Mesothelial cell of epicardium (in vitro differentiated cells): Measurements from ENCODE around the gene ZDHHC8. TPM values are rescaled to one million over a fixed set of nuclear protein-coding genes. Genes with fewer than 3 reads are reported as not detected.

ENCODE experiments used
- DNase-seq, 2 experiments: peaks; one replicate each; pipeline ENCODE4 v3.0.0; 2021; ENCODE audit warnings: low spot score in 2 of 2; ENCODE audit not compliant: unreplicated experiment in 2 of 2
- H3K27ac Mint-ChIP-seq: 2 replicates; pipeline ENCODE4 v1.8.0; 2021; ENCODE audit warnings: mixed read lengths
- H3K27me3 Mint-ChIP-seq: 2 replicates; pipeline ENCODE4 v1.8.0; 2021; ENCODE audit warnings: low read depth, mixed read lengths
- H3K36me3 Mint-ChIP-seq: 2 replicates; pipeline ENCODE4 v1.8.0; 2021; ENCODE audit warnings: mixed read lengths
- H3K4me1 Mint-ChIP-seq: 2 replicates; pipeline ENCODE4 v1.8.0; 2021; ENCODE audit warnings: mixed read lengths
- H3K4me3 Mint-ChIP-seq: 2 replicates; pipeline ENCODE4 v1.8.0; 2021; ENCODE audit warnings: mild to moderate bottlenecking, moderate library complexity, mixed read lengths
- H3K9me3 Mint-ChIP-seq: 2 replicates; pipeline ENCODE4 v1.8.0; 2021; ENCODE audit warnings: mixed read lengths
- total RNA-seq: library from RNA; stranded (reverse); gene quantifications from 3 replicates; pipeline ENCODE4 v1.2.1, GENCODE V29; 2021
- TF ChIP-seq, protein P1 (sequence below): fragments of 200-600 bp; sonication (generic); IDR thresholded peaks from one replicate; pipeline ENCODE4 v1.5.0; 2021; ENCODE audit warnings: antibody characterized with exemption; ENCODE audit not compliant: unreplicated experiment

Gene ZDHHC8
- total RNA-seq, 1 donor from 2014 or later = 86.2 TPM

DNA sequence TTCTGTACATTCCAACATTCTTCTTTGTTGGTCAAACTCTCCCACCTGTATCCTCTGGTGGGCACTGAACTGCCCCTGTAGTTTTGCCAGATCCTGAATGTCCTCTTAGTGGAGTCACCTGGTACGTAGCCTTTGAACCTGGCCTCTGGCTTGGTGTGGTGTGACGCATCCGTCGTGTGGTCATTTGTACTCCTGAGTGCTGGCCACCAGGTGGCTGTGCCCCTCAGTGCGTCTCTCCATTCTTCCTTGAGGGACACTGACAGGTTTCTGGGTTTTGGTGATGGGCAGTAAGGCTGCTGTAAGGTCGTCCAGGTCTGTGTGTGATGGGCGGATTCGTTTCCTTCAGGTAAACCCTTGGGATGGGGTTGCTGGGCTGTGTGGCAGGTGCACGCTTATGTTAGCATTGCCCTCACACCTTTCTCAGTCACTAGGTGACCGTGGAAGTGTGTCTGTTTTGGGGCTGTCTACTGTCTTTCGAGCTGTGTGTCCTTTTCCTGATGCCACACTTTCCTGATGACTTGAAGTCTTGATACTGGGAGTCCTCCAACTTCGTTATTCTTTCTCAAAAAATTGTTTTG, 29.3 kb upstream of the ZDHHC8 start:
- DNase-seq = no peak
- Mint-ChIP-seq H3K27ac (no peak overlapping the region), H3K9me3 (peaks cover 3% of the 10 kb centered on the region), H3K36me3 (peaks cover 27% of the 10 kb centered on the region), H3K27me3 (no peaks in the 10 kb centered on the region), H3K4me3 (no peak overlapping the region), H3K4me1 (no peaks in the 10 kb centered on the region)
- TF ChIP-seq, protein P1, sequence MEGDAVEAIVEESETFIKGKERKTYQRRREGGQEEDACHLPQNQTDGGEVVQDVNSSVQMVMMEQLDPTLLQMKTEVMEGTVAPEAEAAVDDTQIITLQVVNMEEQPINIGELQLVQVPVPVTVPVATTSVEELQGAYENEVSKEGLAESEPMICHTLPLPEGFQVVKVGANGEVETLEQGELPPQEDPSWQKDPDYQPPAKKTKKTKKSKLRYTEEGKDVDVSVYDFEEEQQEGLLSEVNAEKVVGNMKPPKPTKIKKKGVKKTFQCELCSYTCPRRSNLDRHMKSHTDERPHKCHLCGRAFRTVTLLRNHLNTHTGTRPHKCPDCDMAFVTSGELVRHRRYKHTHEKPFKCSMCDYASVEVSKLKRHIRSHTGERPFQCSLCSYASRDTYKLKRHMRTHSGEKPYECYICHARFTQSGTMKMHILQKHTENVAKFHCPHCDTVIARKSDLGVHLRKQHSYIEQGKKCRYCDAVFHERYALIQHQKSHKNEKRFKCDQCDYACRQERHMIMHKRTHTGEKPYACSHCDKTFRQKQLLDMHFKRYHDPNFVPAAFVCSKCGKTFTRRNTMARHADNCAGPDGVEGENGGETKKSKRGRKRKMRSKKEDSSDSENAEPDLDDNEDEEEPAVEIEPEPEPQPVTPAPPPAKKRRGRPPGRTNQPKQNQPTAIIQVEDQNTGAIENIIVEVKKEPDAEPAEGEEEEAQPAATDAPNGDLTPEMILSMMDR = no peak

DNA sequence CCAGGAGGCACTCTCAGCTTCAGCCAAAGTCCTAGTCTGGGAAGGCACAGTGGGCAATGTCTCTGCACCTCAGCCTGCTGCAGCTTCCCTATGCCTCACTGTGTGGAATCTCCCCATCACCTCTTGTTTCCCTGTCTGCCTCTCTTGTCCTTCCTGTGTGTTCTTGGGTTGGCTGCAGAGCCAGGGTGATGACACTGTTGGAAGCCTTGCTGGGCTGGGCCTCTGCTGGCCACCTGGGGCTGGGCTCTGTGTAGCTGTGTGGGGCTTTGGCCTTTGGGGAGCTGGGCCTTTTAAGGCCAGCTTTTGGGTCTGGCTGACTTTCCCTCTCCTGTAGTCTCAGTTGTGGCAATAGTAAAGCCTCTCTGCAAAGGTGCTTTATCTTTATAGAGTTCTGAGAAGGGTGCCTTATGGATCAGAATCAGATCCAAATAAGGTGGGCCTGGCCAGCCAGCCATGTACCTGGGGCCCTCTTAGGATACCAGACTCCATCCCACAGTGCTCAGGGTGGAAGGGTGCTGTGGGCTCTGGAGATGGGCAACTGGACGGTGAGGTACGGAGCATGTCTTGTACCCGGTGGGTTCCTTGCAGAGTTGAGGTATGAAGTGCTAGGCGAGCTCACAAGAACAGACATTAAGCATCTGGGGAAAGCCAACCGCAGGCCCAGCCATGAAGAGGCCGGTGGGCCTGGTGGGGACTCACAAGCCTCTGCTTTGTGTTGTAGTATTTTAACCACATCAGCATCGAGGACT, 26.0 kb upstream of the ZDHHC8 start:
- Mint-ChIP-seq H3K9me3 (no peaks in the 10 kb centered on the region), H3K27ac (no peak overlapping the region), H3K27me3 (no peaks in the 10 kb centered on the region), H3K4me1 (no peaks in the 10 kb centered on the region), H3K4me3 (no peak overlapping the region), H3K36me3 (peaks cover 17% of the 10 kb centered on the region)
- TF ChIP-seq, protein P1 = no peak
- no peak for DNase-seq

DNA sequence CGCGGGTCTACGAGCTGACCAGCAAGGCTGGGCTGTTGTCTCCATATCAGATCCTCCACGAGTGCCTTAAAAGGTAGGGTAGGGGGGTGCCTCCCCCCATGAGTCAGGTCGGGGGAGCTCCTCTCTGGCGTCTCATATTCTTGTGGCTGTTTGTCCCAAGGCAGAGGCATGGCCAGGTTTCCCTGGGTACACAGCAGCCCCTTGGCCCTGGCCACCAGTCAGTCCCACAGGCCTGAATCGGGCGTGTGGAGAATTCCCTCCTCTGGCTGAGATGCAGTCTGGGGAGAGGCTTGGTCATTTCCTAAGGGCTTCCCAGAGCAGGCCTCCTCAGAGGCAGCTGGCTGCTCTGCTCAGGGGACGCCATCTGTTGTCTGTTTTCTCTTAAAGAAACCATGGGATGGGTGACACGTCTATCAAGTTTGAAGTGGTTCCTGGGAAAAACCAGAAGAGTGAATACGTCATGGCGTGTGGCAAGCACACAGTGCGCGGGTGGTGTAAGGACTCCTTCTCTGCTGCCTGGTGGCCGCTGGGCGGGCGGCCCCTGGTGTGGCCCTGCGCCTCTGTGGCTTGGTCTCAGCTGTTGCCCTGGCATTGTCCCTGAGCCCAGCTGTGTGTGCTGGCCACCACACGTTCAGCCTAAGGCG, 25.3 kb upstream of the ZDHHC8 start:
- no peak overlapping the region for H3K27ac Mint-ChIP-seq
- H3K36me3 Mint-ChIP-seq = peaks cover 17% of the 10 kb centered on the region
- DNase-seq = no peak
- no peaks in the 10 kb centered on the region for H3K4me1 Mint-ChIP-seq
- TF ChIP-seq, protein P1 = no peak
- H3K9me3 Mint-ChIP-seq = no peaks in the 10 kb centered on the region
- H3K27me3 Mint-ChIP-seq = no peaks in the 10 kb centered on the region
- no peak overlapping the region for H3K4me3 Mint-ChIP-seq

DNA sequence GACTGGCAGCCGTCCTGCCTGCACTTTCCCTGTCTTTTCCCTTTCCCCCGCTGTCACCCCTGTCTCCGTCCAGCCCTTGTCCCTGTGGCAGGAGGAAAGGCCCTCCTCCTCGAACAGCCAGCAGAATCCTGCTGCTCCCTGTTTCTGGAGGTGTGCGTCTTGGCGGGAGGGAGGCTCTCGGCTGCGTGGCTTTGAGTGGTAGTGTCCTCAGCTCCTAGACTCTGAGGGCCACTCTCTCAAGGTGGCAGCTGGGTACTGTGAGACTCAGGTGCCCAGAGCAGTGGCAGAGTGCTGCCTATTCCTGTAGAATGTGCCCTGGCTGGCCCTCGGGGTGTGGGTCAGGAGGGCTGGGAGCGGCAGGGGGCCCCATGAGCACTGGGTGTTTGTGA, 24.8 kb upstream of the ZDHHC8 start:
- Mint-ChIP-seq H3K9me3 (no peaks in the 10 kb centered on the region), H3K27ac (no peak overlapping the region), H3K4me1 (no peaks in the 10 kb centered on the region), H3K4me3 (no peak overlapping the region), H3K27me3 (no peaks in the 10 kb centered on the region), H3K36me3 (peaks cover 17% of the 10 kb centered on the region)
- DNase-seq = no peak
- TF ChIP-seq, protein P1 = no peak

DNA sequence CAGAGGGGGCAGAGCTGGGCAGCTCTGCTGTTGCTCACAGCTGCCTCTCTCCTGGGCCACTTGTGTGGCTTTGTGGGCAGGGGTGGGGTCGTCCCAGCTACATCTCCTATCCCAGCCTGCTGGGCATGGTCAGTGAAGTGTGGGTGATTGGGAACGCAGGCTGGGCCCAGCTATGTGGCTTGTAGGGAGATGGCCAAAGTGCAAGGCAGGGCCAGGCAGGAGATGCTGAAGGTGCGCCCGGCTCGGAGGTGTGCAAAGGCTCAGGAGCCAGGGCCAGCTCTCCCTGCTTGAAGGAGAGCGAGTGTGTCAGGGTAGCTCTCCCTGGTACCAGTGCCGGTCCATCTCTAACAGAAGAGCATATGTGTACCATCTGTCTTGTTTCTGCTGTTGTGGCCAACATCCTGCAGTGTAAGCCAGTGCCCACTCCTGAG, 24.1 kb upstream of the ZDHHC8 start:
- Mint-ChIP-seq H3K36me3 (peaks cover 19% of the 10 kb centered on the region), H3K27me3 (no peaks in the 10 kb centered on the region), H3K4me3 (no peak overlapping the region), H3K27ac (no peak overlapping the region), H3K4me1 (no peaks in the 10 kb centered on the region), H3K9me3 (no peaks in the 10 kb centered on the region)
- no peak for DNase-seq
- TF ChIP-seq, protein P1 = no peak
